GM18907 (cell line): ENCODE results near the gene MUC2.

Source experiments
- ATAC-seq: cut with Tn5 transposase; IDR thresholded peaks from one replicate; pipeline ENCODE4 v1.9.1; 2021; ENCODE audit warnings: mild to moderate bottlenecking, moderate library complexity; ENCODE audit not compliant: unreplicated experiment

Gene MUC2

GRCh38 chr11:1070594-1071462 lies 3.8 kb upstream of the MUC2 start:
- ATAC-seq = no peak

- ATAC-seq = no peak
Observed at GRCh38 chr11:1071571-1072115, 3.0 kb upstream of the MUC2 start.

- ATAC-seq = no peak
Observed at GRCh38 chr11:1072116-1072820, 2.4 kb upstream of the MUC2 start.

GRCh38 chr11:1072821-1073231 lies 1.8 kb upstream of the MUC2 start:
- ATAC-seq = no peak

GRCh38 chr11:1073261-1073724 lies 1.4 kb upstream of the MUC2 start:
- no peak for ATAC-seq

- ATAC-seq = no peak
Observed at GRCh38 chr11:1073851-1074243, 827 bp upstream of the MUC2 start.

- no peak for ATAC-seq
Observed at GRCh38 chr11:1075341-1075911, 752 bp downstream of the MUC2 start.

GRCh38 chr11:1076061-1076665 lies 1.5 kb downstream of the MUC2 start:
- ATAC-seq = no peak

- ATAC-seq = no peak
Observed at GRCh38 chr11:1077033-1077416, 2.4 kb downstream of the MUC2 start.

- no peak for ATAC-seq
Observed at GRCh38 chr11:1077417-1078119, 2.9 kb downstream of the MUC2 start.

- ATAC-seq = no peak
Observed at GRCh38 chr11:1078191-1078601, 3.5 kb downstream of the MUC2 start.

- no peak for ATAC-seq
Observed at GRCh38 chr11:1081601-1082311, 7.1 kb downstream of the MUC2 start.

GRCh38 chr11:1082346-1082727 lies 7.7 kb downstream of the MUC2 start:
- ATAC-seq = no peak

- ATAC-seq = no peak
Observed at GRCh38 chr11:1082728-1083620, 8.3 kb downstream of the MUC2 start.

GRCh38 chr11:1083621-1084551 lies 9.2 kb downstream of the MUC2 start:
- no peak for ATAC-seq

- ATAC-seq = no peak
Observed at GRCh38 chr11:1084561-1085439, 10.1 kb downstream of the MUC2 start.
